KMS-11 (cell line): ENCODE data around the gene POLDIP3.
"Not testable (repeated sequence)": the region's sequence is repeated elsewhere in the genome, so short reads cannot be mapped to it uniquely, and the experiment has no call there.

ENCODE experiments used
- H2AFZ ChIP-seq: fragments of 200-600 bp; sonication (generic); 2 replicates; pipeline ENCODE4 v1.6.1; 2016; ENCODE audit warnings: antibody characterized with exemption, mixed run types, low read depth
- H3K27ac ChIP-seq: fragments of 200-600 bp; sonication (generic); 2 replicates; pipeline ENCODE4 v1.6.1; 2016; ENCODE audit warnings: mild to moderate bottlenecking, mixed run types
- H3K27me3 ChIP-seq: fragments of 200-600 bp; sonication (generic); 2 replicates; pipeline ENCODE4 v1.6.1; 2017; ENCODE audit warnings: mild to moderate bottlenecking, low read depth, mixed run types, moderate library complexity; ENCODE audit not compliant: insufficient read depth
- H3K36me3 ChIP-seq: fragments of 200-600 bp; sonication (generic); 2 replicates; pipeline ENCODE4 v1.6.1; 2017; ENCODE audit warnings: mild to moderate bottlenecking, mixed run types; ENCODE audit not compliant: insufficient read depth
- H3K4me1 ChIP-seq: fragments of 200-600 bp; sonication (generic); 2 replicates; pipeline ENCODE4 v1.6.1; 2016; ENCODE audit warnings: mild to moderate bottlenecking, low read depth, mixed run types; ENCODE audit not compliant: poor library complexity, severe bottlenecking
- H3K4me2 ChIP-seq: fragments of 200-600 bp; sonication (generic); 2 replicates; pipeline ENCODE4 v1.7.0; 2016; ENCODE audit warnings: mild to moderate bottlenecking, mixed run types
- H3K4me3 ChIP-seq: fragments of 200-600 bp; sonication (generic); IDR thresholded peaks from 2 replicates; pipeline ENCODE4 v1.6.1; 2017; ENCODE audit warnings: low read depth, low read length, mixed read lengths; ENCODE audit not compliant: insufficient read depth
- H3K79me2 ChIP-seq: fragments of 200-600 bp; sonication (generic); 2 replicates; pipeline ENCODE4 v1.6.1; 2016; ENCODE audit warnings: low read depth, mixed run types; ENCODE audit not compliant: insufficient read depth
- H3K9ac ChIP-seq: fragments of 200-600 bp; sonication (generic); 2 replicates; pipeline ENCODE4 v1.6.1; 2016; ENCODE audit warnings: mild to moderate bottlenecking, mixed run types
- H4K20me1 ChIP-seq: fragments of 200-600 bp; sonication (generic); 2 replicates; pipeline ENCODE4 v1.6.1; 2016; ENCODE audit warnings: mild to moderate bottlenecking, mixed run types; ENCODE audit not compliant: insufficient read depth
- TF ChIP-seq, protein P1 (sequence below): fragments of 200-600 bp; sonication (generic); conservative IDR thresholded peaks from 2 replicates; pipeline ENCODE4 v1.6.1; 2017; ENCODE audit warnings: low read depth, mild to moderate bottlenecking, antibody characterized with exemption, low read length, moderate library complexity, mixed read lengths

The POLDIP3 gene

DNA sequence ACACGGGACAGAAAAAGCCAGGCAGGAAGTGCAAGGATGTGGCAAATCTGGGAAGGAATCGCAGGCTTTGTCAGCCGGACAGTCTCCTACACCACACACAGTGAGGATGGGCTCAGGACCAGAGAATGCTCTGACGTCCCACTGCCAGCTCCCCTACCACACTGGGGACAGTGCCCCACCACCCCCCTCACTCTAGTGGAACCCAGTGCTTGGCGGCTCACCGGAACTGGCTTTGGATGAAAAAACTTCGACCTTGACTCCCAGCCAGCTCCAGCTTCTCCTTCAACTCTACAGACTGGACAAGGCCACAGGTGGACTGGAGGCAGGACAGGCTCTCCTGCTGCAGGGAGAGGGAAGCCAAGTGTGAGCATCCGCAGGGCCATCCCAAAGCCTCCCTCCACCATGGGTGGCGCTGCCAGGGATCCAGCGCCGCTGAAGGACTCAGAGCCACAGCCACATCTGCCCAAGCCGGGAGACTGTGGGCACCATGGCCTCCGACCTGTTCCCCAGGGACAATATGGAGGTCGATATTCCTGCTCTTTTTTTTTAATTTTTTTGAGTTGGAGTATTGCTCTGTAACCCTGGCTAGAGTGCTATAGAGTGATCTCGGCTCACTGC lies 37.0 kb downstream of the POLDIP3 start:
- H3K79me2 ChIP-seq, result peaks cover 10% of the 10 kb centered on the region
- H3K4me2 ChIP-seq, result no peak overlapping the region
- H3K4me3 ChIP-seq, result no peak overlapping the region
- H3K36me3 ChIP-seq, result 0 out of 2 replicates have a peak, but pooled peaks cover 4% of the 10 kb centered on the region
- H2AFZ ChIP-seq, result no peak overlapping the region
- no peak overlapping the region for H3K9ac ChIP-seq
- H4K20me1 ChIP-seq, result no peaks in the 10 kb centered on the region
- peaks cover 7% of the 10 kb centered on the region for H3K4me1 ChIP-seq
- H3K27ac ChIP-seq, result no peak overlapping the region
- no peaks in the 10 kb centered on the region for H3K27me3 ChIP-seq
- TF ChIP-seq, protein P1, sequence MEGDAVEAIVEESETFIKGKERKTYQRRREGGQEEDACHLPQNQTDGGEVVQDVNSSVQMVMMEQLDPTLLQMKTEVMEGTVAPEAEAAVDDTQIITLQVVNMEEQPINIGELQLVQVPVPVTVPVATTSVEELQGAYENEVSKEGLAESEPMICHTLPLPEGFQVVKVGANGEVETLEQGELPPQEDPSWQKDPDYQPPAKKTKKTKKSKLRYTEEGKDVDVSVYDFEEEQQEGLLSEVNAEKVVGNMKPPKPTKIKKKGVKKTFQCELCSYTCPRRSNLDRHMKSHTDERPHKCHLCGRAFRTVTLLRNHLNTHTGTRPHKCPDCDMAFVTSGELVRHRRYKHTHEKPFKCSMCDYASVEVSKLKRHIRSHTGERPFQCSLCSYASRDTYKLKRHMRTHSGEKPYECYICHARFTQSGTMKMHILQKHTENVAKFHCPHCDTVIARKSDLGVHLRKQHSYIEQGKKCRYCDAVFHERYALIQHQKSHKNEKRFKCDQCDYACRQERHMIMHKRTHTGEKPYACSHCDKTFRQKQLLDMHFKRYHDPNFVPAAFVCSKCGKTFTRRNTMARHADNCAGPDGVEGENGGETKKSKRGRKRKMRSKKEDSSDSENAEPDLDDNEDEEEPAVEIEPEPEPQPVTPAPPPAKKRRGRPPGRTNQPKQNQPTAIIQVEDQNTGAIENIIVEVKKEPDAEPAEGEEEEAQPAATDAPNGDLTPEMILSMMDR, result no peak

DNA sequence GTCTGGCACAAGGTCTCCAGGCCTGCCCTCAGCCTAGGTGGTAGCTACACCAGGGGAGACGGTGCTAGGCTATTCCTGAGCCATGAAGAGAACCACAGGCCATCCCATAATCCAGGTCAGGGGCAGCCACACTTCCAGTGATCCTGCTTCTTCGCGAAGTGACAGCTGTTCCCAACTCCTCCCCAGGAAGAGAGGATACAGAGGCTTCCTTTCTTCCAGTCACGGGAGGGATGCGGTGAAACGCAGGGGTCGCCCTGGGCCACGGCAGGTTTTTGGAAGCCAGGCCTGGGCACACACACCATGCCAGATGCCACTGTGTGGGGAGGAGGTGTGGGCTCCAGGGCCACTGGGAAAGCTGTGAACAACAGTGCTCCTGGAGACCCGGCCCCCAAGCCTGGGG lies 37.5 kb downstream of the POLDIP3 start:
- not testable (repeated sequence) for H2AFZ ChIP-seq, H3K36me3 ChIP-seq, H3K27ac ChIP-seq, H4K20me1 ChIP-seq, H3K4me3 ChIP-seq, H3K9ac ChIP-seq, H3K79me2 ChIP-seq, H3K4me2 ChIP-seq, H3K27me3 ChIP-seq, H3K4me1 ChIP-seq

DNA sequence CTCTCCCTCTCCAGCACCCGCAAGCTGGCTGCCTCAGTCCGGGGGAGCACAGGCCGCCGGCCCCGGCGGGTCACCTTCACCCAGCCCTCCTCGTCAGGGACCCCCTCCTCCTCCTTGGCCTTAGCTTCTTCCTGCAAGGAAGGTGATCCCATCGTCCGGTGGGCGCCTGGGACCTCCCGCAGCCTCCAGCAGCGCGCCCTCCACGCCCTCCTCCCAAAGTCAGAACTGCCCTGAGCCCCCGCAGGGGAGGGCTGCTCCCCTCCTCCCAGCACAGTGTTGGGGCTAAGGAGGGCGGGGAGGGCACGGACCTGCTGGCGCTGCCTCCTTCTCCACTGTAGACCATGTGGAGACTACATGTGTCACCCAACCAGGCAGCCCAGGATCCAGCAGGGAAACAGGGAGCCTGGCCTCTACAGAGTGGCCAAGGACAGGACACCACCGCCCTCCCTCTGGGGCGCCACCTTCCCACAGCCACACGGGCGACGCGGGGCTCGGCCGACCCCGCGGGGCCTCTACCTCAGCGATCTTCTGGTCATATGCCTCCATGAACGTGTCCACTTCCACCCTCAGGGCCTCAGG lies 38.6 kb downstream of the POLDIP3 start:
- H3K9ac ChIP-seq, H3K79me2 ChIP-seq, H3K4me2 ChIP-seq, H4K20me1 ChIP-seq, H3K27ac ChIP-seq, H3K4me1 ChIP-seq, H2AFZ ChIP-seq, H3K27me3 ChIP-seq, H3K4me3 ChIP-seq, H3K36me3 ChIP-seq: not testable (repeated sequence)

DNA sequence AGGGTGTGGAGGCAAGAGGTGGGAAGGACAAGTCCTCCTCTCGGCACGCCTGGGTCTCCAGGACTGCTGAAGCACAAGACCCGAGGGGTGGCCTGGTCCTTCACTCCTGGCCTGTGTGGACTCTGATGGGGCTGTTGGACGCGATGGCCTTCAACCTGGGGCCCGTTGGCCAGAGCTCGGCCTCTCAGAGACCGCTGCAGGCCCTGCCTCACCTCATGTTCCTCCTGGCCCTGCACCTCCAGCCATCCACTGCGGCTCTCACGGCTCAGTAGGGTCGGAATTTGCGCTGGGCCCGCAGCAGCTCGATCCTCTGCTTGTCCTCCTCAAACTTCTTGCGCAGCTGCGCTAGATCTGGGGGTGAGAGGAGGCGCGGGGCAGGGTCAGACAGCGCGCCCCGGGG lies 40.2 kb downstream of the POLDIP3 start:
- not testable (repeated sequence) for H3K36me3 ChIP-seq, H3K27ac ChIP-seq, H4K20me1 ChIP-seq, H3K27me3 ChIP-seq, H3K4me1 ChIP-seq, H3K79me2 ChIP-seq, H3K9ac ChIP-seq, H3K4me3 ChIP-seq, H2AFZ ChIP-seq, H3K4me2 ChIP-seq

DNA sequence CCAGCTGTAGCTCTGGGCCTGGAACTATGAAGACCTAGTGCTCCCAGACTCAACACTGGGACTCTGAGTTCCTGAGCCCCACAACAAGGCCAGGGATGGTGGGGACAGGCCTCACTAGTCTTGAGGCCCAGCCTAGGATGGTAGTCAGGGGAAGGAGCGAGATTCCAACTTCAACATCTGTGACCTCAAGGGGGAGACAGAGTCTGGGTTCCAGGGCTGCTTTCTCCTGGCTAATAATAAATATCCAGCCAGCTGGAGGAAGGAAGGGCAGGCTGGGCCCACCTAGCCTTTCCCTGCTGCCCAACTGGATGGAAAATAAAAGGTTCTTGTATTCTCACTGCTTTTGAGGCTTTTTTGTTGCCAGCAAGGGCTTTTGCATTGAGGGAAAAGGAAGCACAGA lies 40.6 kb downstream of the POLDIP3 start:
- H3K4me1 ChIP-seq, H3K27me3 ChIP-seq, H3K9ac ChIP-seq, H4K20me1 ChIP-seq, H3K36me3 ChIP-seq, H3K4me3 ChIP-seq, H3K27ac ChIP-seq, H2AFZ ChIP-seq, H3K79me2 ChIP-seq, H3K4me2 ChIP-seq: not testable (repeated sequence)

DNA sequence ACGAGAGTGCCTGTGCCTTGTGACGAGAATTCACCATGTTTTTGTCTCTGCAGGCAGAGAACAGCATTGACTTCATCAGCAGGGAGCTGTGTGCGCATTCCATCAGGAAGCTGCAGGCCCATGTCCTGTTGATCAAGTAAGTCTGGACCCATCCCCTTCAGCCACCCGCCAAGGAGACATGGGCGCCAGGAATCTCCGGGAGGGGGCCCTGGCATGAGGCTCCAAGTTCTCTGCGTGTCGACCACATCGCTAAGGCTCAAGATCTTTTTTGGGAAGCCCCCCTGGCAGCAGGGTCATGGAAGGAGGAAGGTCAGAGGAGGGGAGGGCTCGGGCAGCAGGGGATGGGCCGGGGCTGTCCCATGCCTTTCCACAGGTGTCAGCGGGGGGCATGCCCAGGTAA lies 43.6 kb downstream of the POLDIP3 start:
- H2AFZ ChIP-seq, H3K4me3 ChIP-seq, H4K20me1 ChIP-seq, H3K27me3 ChIP-seq, H3K4me2 ChIP-seq, H3K27ac ChIP-seq, H3K4me1 ChIP-seq, H3K9ac ChIP-seq, H3K79me2 ChIP-seq, H3K36me3 ChIP-seq: not testable (repeated sequence)

DNA sequence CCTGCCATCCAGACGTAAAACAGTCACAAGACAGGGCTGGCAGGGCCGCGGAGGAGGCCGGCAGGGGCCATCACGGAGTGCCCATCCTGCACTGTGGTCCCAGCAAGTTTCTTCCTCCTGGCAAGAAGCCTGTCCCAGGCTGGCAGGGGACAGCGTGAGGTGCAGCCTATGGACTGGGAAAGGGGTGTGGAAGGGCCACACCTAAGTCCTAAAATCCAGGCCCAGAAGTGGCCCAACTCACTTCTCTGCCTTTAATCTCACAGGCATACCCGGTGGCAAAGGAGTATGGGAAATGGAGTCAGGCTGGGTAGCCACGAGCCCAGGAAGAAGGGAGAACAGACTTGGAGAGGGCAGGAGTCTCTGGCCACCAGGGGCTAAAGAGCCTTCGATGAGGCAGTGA lies 44.1 kb downstream of the POLDIP3 start:
- H3K4me3 ChIP-seq, result not testable (repeated sequence)

DNA sequence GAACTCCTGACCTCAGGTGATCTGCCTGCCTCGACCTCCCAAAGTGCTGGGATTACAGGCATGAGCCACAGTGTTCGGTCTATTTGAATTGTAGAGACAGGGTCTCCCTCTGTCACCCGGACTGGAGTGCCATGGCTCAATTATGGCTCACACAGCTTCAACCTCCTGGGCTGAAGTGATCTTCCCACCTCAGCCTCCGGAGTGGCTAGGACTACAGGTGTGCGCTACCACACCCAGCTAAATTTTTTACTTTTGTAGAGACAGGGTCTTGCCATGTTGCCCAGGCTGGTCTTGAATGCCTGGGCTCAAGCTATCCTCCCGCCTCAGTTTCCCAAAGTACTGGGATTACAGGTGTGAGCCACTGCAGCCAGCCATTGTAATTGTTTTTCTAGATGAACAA lies 46.7 kb downstream of the POLDIP3 start:
- not testable (repeated sequence) for H3K4me3 ChIP-seq, H3K9ac ChIP-seq, H3K79me2 ChIP-seq, H3K4me2 ChIP-seq, H3K27me3 ChIP-seq, H3K36me3 ChIP-seq, H3K27ac ChIP-seq, H2AFZ ChIP-seq, H3K4me1 ChIP-seq, H4K20me1 ChIP-seq

More for the DNA sequence above, 44.1 kb downstream of the POLDIP3 start:
- not testable (repeated sequence) for H3K9ac ChIP-seq, H3K36me3 ChIP-seq, H3K27me3 ChIP-seq, H3K79me2 ChIP-seq, H4K20me1 ChIP-seq, H2AFZ ChIP-seq, H3K27ac ChIP-seq, H3K4me2 ChIP-seq, H3K4me1 ChIP-seq
